Right hindlimb (tissue), 1 donor: ENCODE data around the gene TM9SF2.

Source experiments
- DNase-seq: peaks from one replicate; pipeline ENCODE4 v3.0.0-alpha.2; 2018

TM9SF2 gene

DNA sequence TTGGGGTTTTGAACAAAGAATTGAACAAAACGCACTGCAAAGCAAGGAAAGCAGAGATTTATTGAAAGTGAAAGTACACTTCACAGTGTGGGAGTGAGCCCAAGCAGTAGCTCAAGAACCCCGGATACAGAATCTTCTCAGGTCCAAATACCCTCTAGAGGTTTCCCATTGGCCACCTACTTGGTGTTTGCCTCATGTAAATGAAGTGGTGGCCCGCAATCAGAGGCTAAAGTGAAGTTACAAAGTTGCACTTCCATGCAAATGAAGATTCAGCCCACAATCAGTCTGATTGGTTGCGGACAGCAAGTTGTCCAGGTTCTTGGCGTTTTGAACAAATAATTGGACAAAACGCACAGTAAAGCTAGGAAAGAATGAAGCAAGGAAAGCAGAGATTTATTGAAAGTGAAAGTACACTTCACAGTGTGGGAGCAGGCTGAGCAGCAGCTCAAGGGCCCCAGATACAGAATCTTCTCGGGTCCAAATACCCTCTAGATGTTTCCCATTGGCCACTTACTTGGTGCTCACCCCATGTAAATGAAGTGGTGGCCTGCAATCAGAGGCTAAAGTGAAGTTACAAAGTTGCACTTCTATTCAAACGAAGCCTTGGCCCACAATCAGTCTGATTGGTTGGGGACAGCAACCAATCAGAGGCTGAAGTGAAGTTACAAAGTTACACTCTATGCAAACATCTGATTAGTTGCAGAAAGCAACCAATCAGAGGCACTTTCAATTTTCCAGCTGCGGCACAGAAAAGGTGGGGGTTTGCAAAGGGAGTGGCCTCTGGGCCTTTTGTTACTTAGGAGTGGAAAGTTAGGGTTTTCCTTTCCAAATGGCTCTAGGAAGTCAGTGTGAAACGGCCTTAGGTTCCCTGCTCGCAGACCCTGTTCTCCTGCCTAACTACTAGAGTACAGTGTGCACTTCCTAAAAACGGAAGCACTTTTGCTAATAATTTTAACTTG, 4.8 kb upstream of the TM9SF2 start:
- peak; percentile 30 for DNase-seq

DNA sequence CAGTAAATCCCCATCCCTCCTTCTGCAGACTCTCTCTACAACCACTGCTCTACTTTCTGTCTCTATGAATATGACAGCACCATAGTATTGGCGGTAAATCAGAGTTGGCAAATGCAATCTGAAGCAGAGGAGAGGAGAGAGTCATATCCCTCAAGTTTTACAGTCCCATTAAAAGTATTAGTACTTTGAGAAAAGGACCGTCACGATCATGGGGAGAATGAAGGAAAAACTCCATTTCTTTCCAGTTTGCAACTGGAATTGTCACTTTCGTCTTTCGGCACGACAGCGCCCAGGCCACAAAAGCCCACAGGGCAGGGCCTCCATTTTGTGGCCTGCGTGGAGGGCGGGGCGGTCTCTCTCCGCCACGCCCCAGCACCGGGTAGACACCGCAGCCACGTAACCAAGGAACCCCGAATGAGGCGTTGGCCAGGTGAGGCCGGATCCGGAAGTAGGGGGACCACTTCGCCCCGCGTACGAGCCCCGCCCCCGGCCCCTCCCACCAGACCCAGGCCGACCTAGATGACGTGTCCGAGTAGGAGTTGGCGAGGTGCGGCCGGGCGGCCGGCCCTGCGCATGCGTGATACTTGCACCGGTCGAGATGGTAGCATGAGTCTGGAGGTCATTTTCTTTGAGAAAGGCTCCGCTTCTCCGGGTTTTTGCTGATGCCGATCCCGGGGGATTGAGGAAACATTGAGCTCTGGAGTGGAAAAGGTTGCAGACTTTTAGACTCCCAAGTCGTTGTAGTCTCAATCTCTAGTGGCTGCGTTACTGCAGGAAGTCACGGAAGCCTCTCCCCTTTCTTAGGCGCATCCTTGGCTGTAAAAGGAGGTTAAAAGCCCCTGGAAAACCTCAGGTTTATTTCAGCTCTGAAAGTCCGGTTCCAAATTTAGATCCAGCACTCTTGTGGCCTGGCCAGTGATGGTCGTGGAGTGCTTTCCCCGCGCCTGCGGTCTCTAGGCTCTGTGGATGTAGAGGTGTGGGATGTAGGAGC, 2.8 kb upstream of the TM9SF2 start:
- DNase-seq = peak; percentile 99

DNA sequence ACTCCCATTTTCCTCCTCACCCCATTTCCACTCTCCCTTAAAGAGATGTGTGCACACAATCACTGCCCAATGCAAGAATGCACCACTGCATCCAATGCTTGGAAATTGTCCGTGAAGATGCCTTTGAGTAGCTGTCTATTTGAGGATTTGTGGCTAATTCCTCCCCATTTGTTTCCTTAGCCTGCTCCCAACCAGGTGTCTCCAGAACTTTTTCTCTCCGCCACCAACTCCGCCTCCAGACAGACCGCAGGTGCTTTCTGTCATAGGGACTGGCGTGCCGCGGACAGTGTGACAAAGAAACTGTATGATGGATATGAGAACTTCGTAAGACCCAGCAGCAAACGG, 461 bp upstream of the TM9SF2 start:
- DNase-seq = no peak

DNA sequence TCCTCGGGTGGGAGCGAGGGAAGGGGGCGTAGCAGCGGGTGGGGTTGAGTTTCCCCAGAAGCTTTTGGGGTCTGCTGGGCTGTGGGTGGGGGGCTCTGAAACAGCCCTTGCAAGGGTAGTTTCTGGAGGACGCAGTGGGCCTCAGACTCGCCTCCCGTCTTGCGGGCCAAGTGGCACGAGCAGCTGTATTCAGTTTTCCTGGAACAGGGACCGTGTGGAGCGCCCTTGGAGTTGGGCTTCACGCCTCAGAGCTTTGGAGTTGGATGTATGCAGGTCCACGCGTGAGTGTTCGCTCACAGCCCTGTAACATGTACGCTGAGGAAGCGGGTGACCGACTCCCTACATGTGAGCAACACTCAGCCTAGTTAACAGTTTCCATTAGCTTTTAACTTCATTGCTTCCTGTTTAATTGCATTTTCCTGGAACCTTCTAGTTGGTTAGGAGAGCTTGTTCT, 603 bp downstream of the TM9SF2 start:
- DNase-seq = peak; percentile 51

DNA sequence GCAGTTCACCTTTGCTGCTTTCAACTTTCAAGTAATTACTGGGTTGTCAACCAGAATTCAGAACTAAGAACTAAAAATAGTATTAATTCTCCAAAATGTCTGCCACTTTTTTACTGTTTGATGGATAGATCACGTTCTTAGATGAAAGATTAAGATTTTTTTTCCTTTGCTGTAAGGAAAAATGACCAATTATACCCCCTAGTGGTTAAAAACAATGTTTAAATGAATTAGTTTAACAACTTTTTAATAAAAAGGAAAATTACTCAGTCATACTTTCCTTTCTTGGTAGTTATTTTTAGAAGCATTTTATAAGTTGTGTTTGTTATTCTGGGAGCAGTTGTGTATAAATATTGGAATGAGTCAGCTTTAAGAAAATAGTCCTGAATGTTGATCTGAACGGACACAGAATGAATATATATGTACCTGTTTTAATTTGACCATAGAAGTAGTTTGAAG, 4.6 kb downstream of the TM9SF2 start:
- DNase-seq = no peak

DNA sequence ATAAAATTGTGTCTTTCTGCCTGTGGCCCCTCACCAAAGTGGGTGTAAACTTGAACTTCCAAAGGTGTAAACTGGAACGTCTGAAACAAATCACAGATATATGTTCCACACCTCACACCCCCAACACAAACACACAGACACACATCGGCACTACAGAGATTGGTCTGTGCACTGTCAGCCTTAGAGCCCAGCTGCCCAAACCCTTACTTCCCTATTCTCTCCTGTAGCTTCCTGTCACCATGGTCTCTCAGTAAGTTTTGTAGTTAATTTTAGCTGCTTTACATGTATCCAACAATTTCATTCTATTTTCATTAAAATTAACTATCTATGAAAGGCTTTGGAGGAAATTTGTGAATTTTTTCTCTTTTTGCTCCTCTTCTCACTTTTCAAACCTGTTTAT, 5.4 kb downstream of the TM9SF2 start:
- no peak for DNase-seq

DNA sequence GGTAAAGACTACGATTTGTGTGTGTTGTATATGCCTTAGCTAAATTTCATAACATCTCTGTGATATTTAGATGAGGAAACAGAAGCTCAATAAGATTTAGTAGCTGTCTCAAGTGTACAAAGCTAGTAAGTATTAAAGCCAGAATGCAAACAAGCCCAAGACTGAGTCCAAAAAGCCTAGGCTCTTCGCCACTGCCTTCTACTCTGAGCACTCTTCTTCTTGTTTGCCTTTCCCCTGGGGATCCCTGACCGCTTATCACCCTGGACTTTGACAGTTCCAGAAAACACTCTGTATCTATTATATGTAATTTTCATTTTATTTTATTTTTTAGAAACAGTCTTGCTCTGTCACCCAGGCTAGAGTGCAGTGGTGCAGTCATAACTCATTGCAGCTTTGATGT, 5.8 kb downstream of the TM9SF2 start:
- no peak for DNase-seq

DNA sequence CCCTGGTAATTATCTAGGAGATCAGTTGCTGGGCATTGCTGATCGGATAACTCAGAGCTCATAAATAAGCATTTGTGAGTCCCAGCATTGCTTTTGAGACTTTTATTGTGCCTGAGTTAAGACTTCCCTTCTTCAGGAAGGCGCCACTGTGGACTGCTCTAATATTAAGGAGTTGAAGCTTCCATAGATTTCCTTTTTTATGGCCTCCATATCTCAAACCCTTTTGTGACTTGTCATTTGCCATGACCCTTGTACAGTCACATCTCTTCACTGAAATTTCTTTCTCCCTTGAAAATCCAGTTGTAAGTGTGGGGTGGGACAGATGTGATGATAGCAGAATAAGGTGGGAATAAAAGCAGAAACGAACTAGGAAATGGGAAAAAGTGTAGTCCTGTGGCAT, 6.3 kb downstream of the TM9SF2 start:
- no peak for DNase-seq

DNA sequence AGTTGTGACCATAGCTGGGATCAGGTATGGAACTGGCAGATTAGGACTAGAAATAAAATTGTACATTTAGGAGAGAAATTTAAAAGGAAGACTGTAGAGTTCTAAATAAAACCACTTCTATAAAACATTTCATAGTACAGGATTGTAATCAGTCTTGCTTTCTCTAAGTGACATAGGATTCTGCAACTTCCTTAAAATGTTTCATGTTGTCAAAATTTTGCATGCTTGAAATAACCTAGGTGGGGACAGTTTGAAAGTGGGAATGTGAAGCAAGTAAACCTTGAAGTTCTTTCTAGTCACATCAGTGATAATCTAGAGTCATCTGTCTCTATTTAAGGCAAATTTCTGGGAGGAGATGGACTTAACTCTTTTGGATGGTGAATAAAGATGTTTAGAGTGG, 6.7 kb downstream of the TM9SF2 start:
- DNase-seq = no peak

DNA sequence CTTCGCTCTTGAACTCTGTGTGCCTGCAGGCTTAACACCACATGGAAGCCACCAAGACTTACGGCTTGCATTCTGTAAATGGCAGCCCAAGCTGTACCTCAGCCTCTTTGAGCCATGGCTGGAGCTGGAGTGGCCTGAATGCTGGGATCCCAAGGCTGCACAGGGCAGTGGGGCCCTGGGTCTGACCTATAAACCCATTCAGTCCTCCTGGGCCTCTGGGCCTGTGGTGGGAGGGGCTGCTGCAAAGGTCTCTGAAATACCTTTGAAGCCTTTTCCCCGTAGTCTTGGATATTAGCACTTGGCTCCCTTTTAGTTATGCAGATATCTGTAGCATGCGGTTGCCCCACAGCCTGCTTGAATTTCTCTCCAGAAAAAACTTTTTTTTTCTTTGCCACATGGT, 8.2 kb downstream of the TM9SF2 start:
- DNase-seq = no peak

DNA sequence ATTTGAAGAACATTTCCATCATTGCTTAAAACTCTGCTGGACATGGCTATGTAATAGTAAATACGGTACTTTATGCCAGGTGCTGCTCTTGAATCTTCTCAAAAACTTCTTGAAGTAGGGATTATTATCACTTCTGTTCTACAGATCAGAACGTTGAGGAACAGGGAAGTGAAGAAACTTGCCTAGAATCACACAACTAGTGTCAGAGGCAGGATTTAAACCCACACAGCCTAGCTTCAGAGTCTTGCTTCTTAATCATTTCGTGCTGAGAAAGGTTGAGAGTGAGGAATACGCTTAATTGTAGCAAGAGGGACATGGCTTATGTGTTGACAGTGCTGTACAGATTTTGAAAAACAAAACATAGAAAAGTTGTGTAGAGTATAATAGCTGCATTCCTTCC, 13.5 kb downstream of the TM9SF2 start:
- no peak for DNase-seq

DNA sequence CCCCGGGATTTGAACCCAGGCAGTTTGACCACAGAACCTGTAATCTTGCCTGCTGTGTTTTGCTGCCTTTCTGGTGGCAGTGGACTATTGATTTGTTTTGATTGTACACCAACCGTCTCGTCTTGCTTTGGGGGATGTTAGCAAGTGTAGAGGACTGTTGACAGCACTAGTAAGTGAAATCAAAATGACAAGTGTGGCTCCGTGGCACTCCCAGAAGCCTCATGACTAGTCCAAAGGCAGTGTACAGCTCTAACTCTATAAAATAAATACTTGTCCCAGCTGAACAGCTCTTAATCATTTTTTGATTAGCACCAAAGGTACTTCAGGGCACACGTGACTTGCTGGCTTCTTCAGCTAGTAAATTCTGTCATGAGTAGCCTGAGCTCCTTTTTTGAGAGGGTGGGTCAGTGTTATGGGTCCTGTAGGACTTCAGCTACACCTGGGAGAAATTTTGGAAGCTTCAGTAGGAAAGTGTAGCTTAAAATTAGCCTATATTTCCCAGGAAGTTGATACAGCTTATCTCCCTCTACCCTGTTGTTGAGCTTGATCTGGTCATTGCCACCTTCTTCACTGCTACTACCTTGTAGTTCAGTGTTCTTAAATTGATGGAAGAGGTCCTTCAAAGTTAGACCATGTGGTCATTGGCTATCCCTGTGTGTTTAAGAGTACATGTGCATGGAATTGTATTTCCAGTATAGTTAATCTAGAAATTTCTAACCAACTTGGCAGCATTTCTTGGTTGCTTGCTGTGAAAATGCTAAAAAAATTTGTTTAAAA, 15.1 kb downstream of the TM9SF2 start:
- no peak for DNase-seq

DNA sequence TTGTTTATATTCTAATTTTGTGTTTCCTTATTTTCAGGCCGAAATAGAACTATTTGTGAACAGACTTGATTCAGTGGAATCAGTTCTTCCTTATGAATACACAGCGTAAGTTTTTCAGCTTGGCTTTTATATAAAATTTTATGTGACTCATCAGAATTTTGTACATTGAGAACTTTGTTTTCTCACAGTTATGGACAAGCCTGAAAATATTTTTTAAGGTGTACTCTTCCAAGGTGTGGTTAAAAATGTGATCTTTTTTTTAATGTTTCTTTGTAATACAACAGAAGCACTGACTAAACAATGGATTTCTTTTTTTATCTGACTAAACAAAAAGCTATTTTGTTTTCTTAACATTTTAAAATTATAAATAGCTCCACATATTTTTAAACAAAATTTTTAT, 16.3 kb downstream of the TM9SF2 start:
- DNase-seq = no peak

DNA sequence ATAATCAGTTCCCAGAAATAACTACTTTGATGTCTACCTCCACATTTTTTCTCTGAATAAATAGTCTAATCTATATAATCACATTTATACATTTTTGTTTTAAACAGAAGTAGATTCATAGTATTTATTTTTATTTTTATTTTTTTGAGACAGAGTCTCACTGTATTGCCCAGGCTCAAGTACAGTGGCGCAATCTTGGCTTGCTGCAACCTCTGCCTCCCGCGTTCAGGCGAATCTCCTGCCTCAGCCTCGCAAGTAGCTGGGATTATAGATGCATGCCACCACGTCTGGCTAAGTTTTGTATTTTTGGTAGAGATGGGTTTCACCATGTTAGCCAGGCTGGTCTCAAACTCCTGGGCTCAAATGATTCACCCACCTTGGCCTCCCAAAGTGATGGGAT, 16.7 kb downstream of the TM9SF2 start:
- no peak for DNase-seq

DNA sequence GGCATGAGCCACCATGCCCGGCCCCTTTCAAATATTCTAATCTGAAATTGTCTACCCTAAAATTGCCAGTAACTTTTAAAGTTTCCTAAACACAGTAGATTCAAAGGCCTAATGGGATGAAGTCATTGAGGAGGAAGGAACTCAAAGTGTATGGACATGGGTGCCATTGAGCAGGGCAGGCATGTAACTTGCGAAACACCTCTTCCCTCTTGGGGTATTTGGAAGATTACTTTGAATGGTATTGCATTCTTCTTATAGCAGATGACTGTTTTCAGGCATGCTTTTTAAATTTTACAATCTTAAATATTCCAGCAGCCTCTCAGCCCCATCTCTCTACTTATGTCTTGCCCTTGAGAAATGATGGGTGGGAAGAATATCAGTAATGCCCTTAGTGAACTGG, 21.0 kb downstream of the TM9SF2 start:
- no peak for DNase-seq

DNA sequence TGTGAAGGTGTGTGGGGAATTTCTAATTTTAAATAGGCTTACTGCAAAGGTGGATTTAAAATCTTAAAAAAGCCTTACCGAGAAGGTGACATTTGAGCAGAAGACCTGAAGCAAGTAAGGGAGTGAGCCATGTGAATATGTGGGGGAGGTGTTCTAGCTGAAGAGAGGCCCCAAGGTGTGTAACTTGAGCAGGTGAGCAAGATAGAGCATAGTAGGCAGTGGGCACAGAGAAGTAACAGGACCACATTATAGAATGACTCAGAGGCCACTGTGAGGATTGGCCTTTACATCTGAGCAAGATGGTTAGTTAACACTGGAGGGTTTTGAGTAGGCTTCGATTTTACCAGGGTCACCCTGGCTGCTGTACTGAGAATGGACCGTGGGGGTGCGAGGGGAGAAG, 22.6 kb downstream of the TM9SF2 start:
- no peak for DNase-seq

DNA sequence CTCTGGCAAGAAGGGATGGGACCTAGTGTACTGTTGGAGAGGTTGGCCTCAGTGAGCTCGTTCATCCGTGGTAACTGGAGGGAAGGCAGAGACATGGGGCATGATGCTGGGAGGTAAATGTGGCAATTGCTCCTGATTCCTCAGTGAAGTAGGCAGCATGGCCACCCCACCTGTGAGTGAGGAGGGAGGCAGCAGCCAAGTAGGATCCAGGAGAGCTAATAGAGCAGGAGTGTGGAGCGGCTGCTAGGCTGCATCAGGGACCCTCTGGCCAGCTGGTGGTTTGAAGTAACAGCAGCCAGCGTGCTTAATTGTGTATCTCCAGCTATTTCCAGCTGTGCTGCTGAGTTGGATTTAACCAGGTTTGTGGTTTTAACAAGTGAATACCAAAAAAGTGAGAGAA, 24.7 kb downstream of the TM9SF2 start:
- no peak for DNase-seq

DNA sequence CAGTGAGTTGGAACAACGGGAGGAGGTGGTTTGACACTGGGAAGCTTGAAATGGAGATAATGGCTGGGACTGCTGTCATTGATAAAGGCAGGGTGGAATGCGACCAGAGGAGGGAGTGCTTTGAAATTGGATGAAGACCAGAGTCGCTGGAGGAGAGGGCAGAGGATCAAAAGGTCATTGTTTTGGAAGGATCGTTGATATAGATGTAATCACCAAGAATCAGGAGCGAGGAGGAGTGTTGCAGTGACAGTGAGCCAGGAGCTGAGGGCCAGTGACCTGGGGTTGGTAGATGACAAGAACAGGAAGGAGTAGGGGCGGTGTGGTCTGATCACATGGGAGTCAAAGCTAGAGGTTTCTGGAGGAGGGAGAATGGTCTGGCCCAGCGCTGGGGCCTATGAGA, 25.3 kb downstream of the TM9SF2 start:
- no peak for DNase-seq

DNA sequence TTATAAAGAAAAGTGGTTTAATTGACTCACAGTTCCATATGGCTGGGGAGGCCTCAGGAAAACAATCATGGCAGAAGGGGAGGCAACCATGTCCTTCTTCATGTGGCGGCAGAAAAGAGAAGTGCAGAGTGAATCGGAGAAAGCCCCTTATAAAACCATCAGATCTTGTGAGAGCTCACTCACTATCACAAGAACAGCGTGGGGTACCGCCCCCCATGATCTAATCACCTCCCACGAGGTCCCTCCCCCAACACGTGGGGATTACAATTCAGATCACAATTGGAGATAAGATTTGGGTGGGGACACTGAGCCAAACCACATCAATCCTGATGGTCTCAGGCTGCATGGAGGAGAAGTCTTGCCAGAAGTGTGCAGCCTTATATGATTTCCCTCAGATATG, 26.0 kb downstream of the TM9SF2 start:
- DNase-seq = no peak

DNA sequence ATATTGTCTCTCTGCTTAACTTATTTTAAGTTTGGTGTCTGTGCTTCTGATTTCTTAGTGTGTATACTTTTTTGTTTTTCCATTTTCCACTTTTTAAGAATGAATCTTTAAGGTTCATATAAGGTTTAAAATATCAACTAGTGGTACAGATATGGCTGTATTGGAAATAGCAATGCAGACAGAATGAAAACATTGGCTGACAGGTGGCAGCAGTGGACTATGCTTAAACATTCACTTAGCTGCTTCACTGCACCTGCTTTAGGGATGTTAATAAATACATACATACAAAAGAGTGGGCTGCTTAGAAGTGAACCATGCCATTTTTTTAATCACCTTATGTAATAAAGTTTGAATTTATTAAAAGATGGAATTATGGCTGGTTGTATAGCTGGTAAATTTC, 27.3 kb downstream of the TM9SF2 start:
- no peak for DNase-seq

DNA sequence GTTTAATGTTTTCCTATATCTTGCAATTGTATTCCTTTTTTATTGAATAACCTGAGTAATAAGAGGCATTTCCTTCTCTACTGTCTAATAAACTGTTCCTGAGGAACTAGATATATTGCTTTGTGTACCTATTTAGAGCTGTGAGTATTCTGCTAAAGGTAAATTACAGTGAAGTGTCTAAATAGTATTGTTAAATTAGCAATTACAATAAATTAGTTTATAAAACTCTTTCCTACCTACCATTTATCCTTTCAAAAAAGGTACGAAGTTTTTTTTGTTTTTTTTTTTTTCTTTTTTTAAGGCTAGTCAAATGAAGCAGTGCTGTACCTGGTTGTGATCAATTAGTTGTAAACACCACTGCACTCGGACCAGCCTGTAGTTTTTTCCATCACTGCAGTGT, 34.8 kb downstream of the TM9SF2 start:
- no peak for DNase-seq

DNA sequence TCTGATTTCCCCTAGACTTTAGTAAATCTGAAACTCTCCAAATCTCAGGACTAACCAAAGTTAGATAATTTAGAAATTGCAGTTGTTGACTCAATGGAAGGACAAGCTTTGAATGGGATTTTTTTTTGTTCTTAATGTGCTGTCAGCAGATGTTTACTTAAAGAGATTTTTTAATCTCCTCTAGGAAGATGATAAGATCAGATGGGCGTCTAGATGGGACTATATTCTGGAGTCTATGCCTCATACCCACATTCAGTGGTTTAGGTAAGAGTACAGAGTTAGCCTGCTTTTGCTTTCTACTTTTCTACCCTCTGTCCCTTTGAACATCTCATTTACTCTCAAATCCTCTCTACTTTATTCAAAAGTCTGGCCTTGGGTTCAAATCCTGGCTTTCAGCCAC, 39.3 kb downstream of the TM9SF2 start:
- DNase-seq = no peak
